Stimulated activated CD8-positive, alpha-beta memory T cell treated with anti-CD3 and anti-CD28 coated beads, Interleukin-12 subunit alpha, Interleukin-12 subunit beta, amount 100 ng/mL, for 24 hours (primary cell): Measurements from ENCODE around the gene ZMPSTE24.
A peak's percentile ranks its signal among the peaks of the same experiment; 100 is the strongest.
"Not testable (repeated sequence)": the region's sequence is repeated elsewhere in the genome, so short reads cannot be mapped to it uniquely, and the experiment has no call there.

Experiments used
- DNase-seq: peaks from one replicate; pipeline ENCODE4 v3.0.0-alpha.2; 2020; ENCODE audit errors: extremely low read depth

The ZMPSTE24 gene

GRCh38 chr1:40257688-40258444 is at the start of gene ZMPSTE24:
TSS of gene ZMPSTE24 (plus strand) at chr1:40258236. CDS start at chr1:40258272, 36 bp downstream.
- peak; percentile 91 for DNase-seq

DNA sequence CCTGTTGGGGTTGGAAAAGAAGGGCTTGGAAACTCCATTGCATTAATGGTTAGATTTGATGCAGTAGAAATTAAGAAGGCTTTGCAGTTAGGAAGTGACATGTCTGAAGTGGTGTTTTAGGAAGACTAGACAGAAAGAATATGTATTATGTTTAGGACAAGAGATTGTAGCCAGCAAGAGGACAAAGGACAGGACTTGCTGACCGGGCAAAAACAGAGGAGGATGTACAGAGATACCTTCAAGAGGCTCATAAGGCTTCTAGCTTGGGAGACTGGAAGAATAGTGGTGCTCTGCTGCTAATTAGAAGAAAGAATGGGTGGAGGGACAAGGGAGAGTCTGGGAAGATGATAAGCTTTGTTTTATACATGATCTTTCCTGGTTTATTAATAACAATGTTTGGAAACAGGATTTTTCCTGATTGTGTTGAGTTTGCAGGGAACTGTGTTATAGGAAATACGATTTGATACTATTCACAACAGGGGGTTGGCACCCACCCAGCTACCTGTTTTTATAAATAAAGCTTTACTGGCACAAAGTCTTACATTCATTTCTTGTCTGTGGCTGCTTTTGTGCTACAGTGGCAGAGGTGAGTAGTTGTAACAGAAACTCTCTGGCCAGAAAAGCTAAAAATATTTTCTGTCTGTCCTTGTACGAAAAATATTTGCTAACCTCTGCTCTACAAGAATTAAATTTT is 47.4 kb upstream of the ZMPSTE24 start:
- no peak for DNase-seq

- no peak for DNase-seq
Measured at GRCh38 chr1:40218333-40218732, 39.7 kb upstream of the ZMPSTE24 start.

- DNase-seq = not testable (repeated sequence)
Measured at GRCh38 chr1:40221471-40221905, 36.5 kb upstream of the ZMPSTE24 start.

DNA sequence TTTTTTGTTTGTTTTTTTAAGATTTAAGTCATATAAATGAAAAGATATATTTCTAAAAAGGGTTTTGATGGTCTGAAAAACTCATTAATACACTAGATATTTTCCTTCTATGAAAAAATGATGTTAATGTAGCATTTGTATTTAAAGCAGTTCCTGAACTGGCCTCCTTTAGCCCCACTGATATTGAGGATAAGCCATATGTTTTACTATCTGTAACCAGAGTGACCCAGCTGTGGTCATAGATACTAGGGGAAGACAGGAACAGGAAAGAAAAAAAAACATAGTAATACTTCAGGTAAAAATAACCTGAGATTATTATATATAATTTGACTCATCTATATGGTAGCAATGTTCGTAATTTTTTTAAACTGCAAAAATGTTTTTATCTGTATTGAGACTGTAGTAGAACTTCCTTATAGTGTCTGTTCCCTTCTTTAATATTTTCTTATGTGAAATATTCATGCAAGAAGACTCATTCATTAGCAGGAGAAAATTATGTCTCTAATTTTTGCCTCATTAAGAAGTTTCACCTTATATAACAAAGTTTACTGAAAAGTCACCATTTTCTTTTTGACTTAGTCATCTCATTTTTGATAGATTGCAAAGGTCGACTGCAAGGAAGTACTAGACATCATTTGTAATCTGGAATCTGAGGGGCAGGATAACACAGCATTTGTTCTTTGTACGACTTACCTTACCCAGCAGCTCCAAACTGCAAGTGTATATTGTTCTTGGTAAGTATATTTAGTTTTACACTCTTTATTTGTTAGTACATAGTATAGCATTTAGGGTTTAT is 35.9 kb upstream of the ZMPSTE24 start:
- no peak for DNase-seq

DNA sequence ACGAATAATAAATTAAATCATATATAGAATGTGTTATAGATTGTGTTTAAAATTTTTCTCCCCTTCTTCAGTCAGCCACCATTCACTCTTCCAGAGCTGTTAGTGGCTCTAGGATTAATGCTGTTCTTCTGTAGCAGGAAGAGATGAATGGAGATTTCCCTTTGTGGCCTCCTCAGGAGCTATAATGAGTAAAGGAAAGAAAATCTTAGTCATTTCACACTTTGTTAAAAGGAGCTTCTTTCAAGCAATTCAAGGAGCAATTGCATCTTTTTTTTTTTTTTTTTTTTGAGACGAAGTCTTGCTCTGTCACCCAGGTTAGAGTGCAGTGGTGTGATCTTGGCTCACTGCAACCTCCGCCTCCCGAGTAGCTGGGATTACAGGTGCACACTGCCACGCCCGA is 34.0 kb upstream of the ZMPSTE24 start:
- DNase-seq = no peak

DNA sequence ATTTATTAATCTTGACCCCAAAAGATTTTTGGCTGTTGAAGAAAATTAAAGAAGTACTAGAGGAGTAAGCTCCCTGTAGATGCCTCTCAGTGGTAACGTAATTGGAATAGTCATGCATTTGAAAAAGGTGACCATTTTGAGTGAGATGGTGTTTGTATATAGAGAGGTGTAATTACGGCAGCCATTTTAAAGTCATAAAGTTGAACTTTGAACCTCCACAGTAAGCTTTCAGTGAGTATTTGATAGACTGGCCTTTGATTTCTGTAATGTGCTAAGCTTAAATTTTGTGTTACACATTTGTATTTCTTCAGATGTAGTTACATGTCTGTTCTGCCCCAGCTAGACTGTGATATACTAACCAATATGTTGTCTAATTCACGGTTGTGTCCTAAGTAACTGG is 31.8 kb upstream of the ZMPSTE24 start:
- no peak for DNase-seq

- DNase-seq = no peak
Measured at GRCh38 chr1:40232444-40232843, 25.6 kb upstream of the ZMPSTE24 start.

- DNase-seq = no peak
Measured at GRCh38 chr1:40239626-40240025, 18.4 kb upstream of the ZMPSTE24 start.

GRCh38 chr1:40240390-40240789 is 17.6 kb upstream of the ZMPSTE24 start:
- no peak for DNase-seq

GRCh38 chr1:40241362-40241761 is 16.7 kb upstream of the ZMPSTE24 start:
- DNase-seq = no peak

DNA sequence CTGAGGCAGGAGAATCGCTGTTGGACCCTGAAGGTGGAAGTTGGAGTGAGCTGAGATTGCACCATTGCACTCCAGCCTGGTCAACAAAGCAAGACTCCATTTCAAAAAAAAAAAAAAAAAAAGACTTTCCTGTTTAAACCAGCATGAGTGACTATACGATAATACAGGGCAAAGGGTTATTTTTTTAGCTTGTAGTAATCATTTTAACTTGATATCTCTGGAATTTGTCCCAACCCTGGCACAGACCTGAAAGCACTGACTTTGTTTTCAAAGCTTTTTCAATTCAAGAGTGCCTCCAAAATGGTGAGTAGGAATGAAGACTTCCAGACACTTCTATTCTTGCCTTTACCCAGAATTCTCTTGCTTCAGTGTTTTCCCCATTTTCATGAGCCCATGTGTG is 14.7 kb upstream of the ZMPSTE24 start:
- no peak for DNase-seq

GRCh38 chr1:40244138-40244744 is 13.8 kb upstream of the ZMPSTE24 start:
- no peak for DNase-seq

DNA sequence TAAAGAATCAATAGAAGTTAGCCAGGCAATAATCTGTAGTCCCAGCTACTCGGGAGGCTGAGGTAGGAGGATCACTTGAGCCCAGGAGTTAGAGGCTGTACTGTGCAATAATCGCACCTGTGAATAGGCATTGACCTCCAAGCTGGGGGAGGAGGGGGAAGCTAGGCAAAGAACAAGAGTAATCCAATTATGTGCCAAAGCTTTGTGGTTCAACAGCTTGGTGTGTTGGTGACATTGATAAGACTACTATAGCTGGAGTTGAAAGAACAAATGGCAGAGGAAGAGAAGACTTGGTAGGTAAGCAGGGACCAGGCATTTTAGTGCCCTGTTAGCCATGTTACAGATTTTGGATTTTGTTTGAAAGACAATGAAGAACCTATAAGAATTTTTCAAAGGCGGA is 12.3 kb upstream of the ZMPSTE24 start:
- no peak for DNase-seq

DNA sequence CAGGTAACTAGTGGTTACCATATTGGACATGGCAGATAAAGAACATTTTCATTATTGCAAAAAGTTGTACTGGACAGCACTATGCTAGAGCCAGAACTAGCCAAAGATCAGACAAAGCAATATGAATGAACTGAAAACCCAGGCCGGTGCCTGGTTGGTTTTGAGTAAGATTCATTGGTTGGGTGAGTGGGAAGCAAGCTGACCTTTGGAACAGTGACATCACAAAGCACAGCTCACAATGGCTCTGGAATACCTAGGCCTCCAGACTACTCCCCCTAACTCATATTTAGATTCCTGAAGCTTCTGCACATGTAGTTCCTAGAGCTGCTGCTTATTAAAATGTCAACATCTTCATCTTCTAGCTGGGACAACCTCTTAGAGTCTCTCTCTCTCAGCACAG is 10.4 kb upstream of the ZMPSTE24 start, which contains the start of gene TMCO2:
TMCO2 (plus strand) TSS at position 283 of the 400 bp plus-strand sequence; CDS start at position 340, 57 bp downstream.
- DNase-seq = no peak

DNA sequence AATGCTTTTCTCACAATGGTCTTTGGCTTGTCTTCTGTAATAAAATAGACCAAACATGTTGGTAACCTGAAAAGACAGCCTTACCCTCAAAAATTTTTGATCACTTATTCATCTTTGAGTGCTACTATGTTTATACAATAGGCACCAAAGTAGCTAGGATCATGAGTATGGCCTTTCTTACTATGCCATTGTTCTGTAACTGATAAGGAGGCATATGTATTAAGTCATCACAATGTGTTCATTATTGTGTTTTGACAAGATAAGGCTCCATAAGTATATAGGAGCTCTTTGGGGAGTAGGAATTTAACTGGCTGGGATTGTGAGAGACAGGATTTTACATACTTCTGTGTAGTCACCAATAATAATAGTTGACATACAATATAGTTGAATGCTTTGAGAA is 9.6 kb upstream of the ZMPSTE24 start:
- DNase-seq = no peak

- DNase-seq = no peak
Measured at GRCh38 chr1:40251456-40251855, 6.6 kb upstream of the ZMPSTE24 start.

GRCh38 chr1:40252601-40253000 is 5.4 kb upstream of the ZMPSTE24 start:
- no peak for DNase-seq

- DNase-seq = no peak
Measured at GRCh38 chr1:40255231-40255630, 2.8 kb upstream of the ZMPSTE24 start.

DNA sequence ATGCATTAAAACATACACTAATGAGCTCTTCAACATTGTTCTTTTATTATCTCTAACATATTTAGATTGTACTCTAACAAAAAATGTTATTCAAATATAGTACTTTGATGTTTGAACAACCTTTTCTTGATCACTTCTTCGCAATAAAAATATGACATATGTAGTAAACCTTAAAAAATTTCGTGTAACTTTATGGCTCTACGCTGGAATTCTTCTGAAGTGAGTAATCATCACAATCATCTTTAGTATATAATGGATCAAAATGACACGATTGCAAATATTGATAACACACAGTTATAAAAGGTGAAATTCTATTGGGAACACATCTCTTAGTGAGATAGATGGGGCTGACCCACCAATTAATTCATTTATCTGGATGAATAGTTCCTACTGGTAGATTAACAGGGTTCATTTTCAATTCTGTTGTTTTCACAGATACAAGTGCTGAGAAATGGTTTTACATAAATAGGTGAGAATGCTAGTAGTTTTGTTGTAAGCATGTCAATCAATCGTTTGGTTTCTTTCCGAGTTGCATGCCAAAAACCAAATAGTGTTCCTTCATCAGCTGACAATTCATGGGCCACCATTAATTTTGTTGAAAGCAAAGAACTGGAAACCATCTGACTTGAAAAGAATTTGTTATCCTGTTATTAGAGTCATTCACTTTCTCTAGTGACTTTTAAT is 1.5 kb upstream of the ZMPSTE24 start:
- no peak for DNase-seq

- DNase-seq = no peak
Measured at GRCh38 chr1:40257313-40257687, 736 bp upstream of the ZMPSTE24 start.

DNA sequence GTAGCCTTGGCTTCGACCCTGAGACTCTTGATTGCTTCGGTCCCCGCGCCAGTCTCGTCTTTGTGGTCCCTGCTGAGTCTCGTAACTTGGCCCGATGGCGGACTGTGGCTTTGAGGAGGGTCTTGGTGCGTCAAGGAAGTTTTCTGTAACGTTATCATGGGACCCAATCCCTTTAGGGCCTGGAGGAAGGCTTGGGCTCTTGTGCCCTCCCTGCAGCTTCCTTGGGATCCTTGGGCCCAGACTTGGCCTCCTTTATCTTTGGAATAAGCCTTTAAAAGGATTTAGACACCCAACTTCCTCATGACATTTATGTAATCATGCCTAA is 371 bp downstream of the ZMPSTE24 start:
- no peak for DNase-seq
